ENCODE measurements around the gene TRIM44.

GRCh38 chr11:35792148-35792845 lies 129.7 kb downstream of the TRIM44 start:
- TF ChIP-seq CTCF (IDR thresholded peaks at IDR 0.05) (no peak), POLR2A (IDR thresholded peaks at IDR 0.05) (no peak)

Measured in thyroid gland (tissue), 4 donors.